GM12872 (cell line): ENCODE results near the gene MMP2.

ENCODE experiments used
- TF ChIP-seq, protein P1 (sequence below): IDR thresholded peaks from 3 replicates; pipeline ENCODE4 v1.5.1; 2011; ENCODE audit warnings: low read depth, mild to moderate bottlenecking, low read length, moderate library complexity; ENCODE audit not compliant: insufficient read depth

The MMP2 gene

DNA sequence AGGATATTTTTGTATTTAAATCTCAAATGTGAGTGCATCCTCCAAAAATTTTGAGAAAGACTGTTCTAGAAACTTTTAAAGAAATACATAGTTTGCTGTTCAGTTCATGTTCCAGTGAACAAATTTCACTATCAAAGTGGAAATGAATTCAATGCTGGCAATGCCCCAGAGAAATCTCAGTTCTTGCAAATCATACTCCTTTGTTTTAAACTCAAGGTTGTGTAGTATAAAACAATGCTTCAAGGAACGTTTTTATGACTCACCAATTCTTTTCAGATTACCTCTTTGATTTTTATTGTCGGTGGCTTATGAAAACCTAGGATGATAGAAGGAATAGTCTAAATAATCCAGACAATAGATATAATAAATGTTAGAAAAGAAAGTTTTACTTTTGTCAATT lies 47.4 kb downstream of the MMP2 start:
- TF ChIP-seq, protein P1, sequence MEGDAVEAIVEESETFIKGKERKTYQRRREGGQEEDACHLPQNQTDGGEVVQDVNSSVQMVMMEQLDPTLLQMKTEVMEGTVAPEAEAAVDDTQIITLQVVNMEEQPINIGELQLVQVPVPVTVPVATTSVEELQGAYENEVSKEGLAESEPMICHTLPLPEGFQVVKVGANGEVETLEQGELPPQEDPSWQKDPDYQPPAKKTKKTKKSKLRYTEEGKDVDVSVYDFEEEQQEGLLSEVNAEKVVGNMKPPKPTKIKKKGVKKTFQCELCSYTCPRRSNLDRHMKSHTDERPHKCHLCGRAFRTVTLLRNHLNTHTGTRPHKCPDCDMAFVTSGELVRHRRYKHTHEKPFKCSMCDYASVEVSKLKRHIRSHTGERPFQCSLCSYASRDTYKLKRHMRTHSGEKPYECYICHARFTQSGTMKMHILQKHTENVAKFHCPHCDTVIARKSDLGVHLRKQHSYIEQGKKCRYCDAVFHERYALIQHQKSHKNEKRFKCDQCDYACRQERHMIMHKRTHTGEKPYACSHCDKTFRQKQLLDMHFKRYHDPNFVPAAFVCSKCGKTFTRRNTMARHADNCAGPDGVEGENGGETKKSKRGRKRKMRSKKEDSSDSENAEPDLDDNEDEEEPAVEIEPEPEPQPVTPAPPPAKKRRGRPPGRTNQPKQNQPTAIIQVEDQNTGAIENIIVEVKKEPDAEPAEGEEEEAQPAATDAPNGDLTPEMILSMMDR = no peak

DNA sequence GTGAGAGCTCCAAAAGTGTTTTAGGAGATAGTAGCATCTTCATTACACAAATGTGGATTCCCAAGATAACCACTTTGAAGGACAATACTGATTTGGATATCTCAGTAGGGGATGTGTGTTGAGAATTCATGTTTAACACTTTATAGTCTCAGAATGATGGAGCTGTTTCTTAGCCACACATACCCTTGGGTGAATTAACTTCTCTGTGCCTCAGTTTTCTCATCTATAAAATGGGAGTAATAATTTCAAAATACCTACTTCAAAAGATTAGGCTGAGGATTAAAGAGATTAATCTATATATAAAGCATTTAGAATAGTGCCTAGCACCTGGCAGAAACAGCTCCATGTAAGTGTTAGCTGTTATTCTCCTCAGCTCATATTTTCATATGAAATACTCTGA lies 48.9 kb downstream of the MMP2 start:
- TF ChIP-seq, protein P1 = no peak

DNA sequence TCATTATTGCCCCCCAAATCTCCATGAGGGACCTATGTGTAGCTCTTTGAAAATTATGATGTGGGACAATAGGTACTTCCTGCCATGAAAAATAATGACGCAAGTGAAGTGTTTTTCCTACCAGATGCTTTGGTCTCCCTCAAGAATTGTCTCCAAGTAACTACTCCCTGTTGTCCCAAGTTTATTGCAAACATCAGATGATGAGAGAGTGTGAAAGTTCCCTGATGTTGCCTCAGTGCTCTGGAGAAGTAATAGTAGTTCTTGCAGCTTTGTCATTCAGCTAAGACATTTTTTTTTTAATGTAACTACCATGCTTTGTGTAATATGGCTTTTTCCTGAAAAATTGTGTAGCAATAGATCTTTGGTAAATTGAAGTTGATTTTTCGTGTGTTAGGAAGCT lies 50.0 kb downstream of the MMP2 start:
- TF ChIP-seq, protein P1 = no peak

DNA sequence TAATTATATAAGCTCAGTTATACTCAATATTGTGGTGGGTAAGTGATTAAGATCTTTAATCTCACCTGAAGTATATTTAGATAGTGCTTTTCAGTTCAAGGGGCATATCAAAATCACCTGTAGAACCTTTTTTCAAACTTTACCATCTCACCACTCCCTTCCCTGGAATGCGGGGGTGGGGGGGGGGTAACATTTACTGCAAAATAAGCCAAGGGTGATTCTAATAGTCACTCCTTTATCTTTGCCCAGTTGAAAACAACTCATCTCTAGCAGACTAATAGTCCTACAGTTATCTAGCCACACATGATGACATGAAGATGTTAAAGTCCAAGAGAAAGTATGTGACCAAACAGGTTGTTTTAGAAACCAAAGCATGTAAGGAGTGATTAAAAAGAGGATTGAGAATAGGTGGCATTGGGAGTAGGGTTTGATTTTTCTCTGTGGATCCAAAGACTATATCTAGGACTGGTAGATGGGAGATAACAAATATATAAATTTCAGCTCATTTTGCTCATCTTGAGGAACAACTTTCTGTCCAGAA lies 51.4 kb downstream of the MMP2 start:
- TF ChIP-seq, protein P1 = no peak

DNA sequence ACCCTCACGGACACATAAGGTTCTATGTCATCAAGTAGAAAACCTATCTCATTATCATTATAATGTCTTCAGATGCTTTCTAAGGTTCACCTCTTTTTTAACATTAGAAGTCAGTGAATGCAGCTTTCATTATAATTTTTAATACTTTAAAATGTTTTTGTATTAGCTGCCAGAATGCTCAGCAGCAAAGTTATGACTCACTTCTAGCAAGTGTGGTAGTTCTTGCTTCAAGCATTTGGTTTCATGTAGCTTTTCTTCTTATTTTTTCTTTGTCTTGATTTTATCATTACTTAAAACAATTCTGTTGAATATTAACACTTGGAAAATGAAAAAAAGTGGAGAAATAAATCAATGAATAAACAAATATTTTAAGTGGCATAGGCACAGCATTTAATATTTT lies 53.2 kb downstream of the MMP2 start:
- TF ChIP-seq, protein P1 = no peak

DNA sequence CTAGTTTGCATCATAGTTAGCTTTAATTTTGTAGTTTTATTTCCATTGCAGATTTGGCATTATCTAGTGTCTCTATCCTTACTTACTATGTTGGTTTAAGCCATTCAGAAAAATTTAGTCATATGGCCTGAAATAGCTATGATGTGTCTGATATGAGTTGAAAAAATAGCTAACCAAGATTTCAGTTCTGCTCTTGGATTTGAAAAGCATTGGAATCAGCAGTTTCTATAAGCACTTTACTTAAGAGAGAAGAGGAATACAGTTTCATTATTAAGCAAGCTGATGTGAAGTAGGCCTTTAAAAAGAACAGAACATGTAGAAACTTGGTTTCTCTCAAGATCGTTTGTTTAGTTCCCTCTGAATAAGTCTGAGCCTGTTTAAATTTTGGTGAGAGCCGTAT lies 55.8 kb downstream of the MMP2 start:
- TF ChIP-seq, protein P1 = no peak

DNA sequence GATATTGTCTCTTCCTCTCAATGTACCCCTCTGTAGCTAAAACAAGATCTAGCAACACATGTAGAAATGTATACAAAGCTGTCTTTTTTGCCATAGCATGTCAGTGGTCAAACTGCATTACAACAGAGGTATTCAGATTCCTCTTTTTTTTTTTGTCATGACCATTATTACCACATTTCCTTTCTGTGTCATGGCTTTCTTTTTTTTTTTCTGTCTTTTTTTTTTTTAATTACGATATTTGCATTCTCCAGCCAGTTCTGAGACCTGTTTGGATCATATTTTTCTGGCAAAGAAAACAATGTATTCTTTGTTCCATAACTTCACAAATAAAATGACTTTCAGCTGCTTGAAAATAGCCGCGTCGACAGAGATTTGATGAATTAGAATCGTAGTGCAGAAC lies 60.1 kb downstream of the MMP2 start:
- TF ChIP-seq, protein P1 = no peak
